ENCODE measurements around the gene EPB41L5. TPM values are rescaled to one million over a fixed set of nuclear protein-coding genes. Genes with fewer than 3 reads are reported as not detected.
"Not testable (repeated sequence)": the region's sequence is repeated elsewhere in the genome, so short reads cannot be mapped to it uniquely, and the experiment has no call there.

Gene EPB41L5
- polyA plus RNA-seq, 4 donors, result 10.6 to 34.6 (median 12.6) TPM

- no peak for DNase-seq
- no peaks in the 10 kb centered on the region for H3K4me1 ChIP-seq (ENCODE audit: control insufficient read depth in 3 of 3, insufficient read depth in 2 of 3, low read depth in 1 of 3, low read length in 2 of 3)
- H3K36me3 ChIP-seq (ENCODE audit: control insufficient read depth in 3 of 3, insufficient read depth in 2 of 3, low read depth in 1 of 3, low read length in 3 of 3), result peaks cover 0 to 13% (median 0%) of the 10 kb centered on the region in 3 donors
- peaks cover 0 to 19% of the 10 kb centered on the region in 2 donors for H3K9me3 ChIP-seq (ENCODE audit: control insufficient read depth in 2 of 2, insufficient read depth in 1 of 2, low read depth in 1 of 2, low read length in 1 of 2)
- no peaks in the 10 kb centered on the region for H3K27me3 ChIP-seq (ENCODE audit: control insufficient read depth in 3 of 3, insufficient read depth in 3 of 3, low read length in 3 of 3)
- H3K4me3 ChIP-seq (ENCODE audit: low read depth in 1 of 3, low read length in 3 of 3), result no peak overlapping the region
- no peak for FAIRE-seq
- WGBS, 3 donors, result 95 to 100% (median 100%) methylated on average over 1 of the region's 1 CpG
- H3K27ac ChIP-seq (ENCODE audit: low read depth in 1 of 3, low read length in 2 of 3), result no peak overlapping the region
These were observed 135.4 kb downstream of the EPB41L5 start for GRCh38 chr2:120148229-120148628.

- FAIRE-seq, result no peak
- WGBS, 3 donors, result 94 to 96% (median 96%) methylated on average over 3 of the region's 3 CpGs
- DNase-seq, result no peak
- Histone ChIP-seq H3K4me1 (ENCODE audit: control insufficient read depth in 3 of 3, insufficient read depth in 2 of 3, low read depth in 1 of 3, low read length in 2 of 3) (no peaks in the 10 kb centered on the region), H3K36me3 (ENCODE audit: control insufficient read depth in 3 of 3, insufficient read depth in 2 of 3, low read depth in 1 of 3, low read length in 3 of 3) (peaks cover 0 to 13% (median 0%) of the 10 kb centered on the region in 3 donors), H3K4me3 (ENCODE audit: low read depth in 1 of 3, low read length in 3 of 3) (no peak overlapping the region), H3K27me3 (ENCODE audit: control insufficient read depth in 3 of 3, insufficient read depth in 3 of 3, low read length in 3 of 3) (no peaks in the 10 kb centered on the region), H3K9me3 (ENCODE audit: control insufficient read depth in 2 of 2, insufficient read depth in 1 of 2, low read depth in 1 of 2, low read length in 1 of 2) (peaks cover 0 to 19% of the 10 kb centered on the region in 2 donors), H3K27ac (ENCODE audit: low read depth in 1 of 3, low read length in 2 of 3) (no peak overlapping the region)
These were observed 135.8 kb downstream of the EPB41L5 start for GRCh38 chr2:120148669-120149068.

GRCh38 chr2:120149406-120149805, 136.5 kb downstream of the EPB41L5 start:
- Histone ChIP-seq H3K4me1 (ENCODE audit: control insufficient read depth in 3 of 3, insufficient read depth in 2 of 3, low read depth in 1 of 3, low read length in 2 of 3) (no peaks in the 10 kb centered on the region), H3K9me3 (ENCODE audit: control insufficient read depth in 2 of 2, insufficient read depth in 1 of 2, low read depth in 1 of 2, low read length in 1 of 2) (peaks cover 0 to 23% of the 10 kb centered on the region in 2 donors), H3K36me3 (ENCODE audit: control insufficient read depth in 3 of 3, insufficient read depth in 2 of 3, low read depth in 1 of 3, low read length in 3 of 3) (peaks cover 0 to 17% (median 0%) of the 10 kb centered on the region in 3 donors), H3K4me3 (ENCODE audit: low read depth in 1 of 3, low read length in 3 of 3) (no peak overlapping the region), H3K27me3 (ENCODE audit: control insufficient read depth in 3 of 3, insufficient read depth in 3 of 3, low read length in 3 of 3) (no peaks in the 10 kb centered on the region), H3K27ac (ENCODE audit: low read depth in 1 of 3, low read length in 2 of 3) (no peak overlapping the region)
- DNase-seq (no peak), FAIRE-seq (no peak)
- 94 to 98% (median 98%) methylated on average over 2 of the region's 2 CpGs for WGBS, 3 donors

GRCh38 chr2:120150040-120150482, 137.2 kb downstream of the EPB41L5 start:
- 93 to 95% (median 95%) methylated on average over 4 of the region's 4 CpGs for WGBS, 3 donors
- no peak for FAIRE-seq
- peaks cover 0 to 18% (median 0%) of the 10 kb centered on the region in 3 donors for H3K36me3 ChIP-seq (ENCODE audit: control insufficient read depth in 3 of 3, insufficient read depth in 2 of 3, low read depth in 1 of 3, low read length in 3 of 3)

GRCh38 chr2:120155308-120155707, 142.4 kb downstream of the EPB41L5 start:
- H3K4me3 ChIP-seq (ENCODE audit: low read depth in 1 of 3, low read length in 3 of 3), result no peak overlapping the region
- no peak for DNase-seq
- H3K4me1 ChIP-seq (ENCODE audit: control insufficient read depth in 3 of 3, insufficient read depth in 2 of 3, low read depth in 1 of 3, low read length in 2 of 3), result no peaks in the 10 kb centered on the region
- peaks cover 0 to 31% of the 10 kb centered on the region in 2 donors for H3K9me3 ChIP-seq (ENCODE audit: control insufficient read depth in 2 of 2, insufficient read depth in 1 of 2, low read depth in 1 of 2, low read length in 1 of 2)
- 89 to 95% (median 93%) methylated on average over 3 of the region's 3 CpGs for WGBS, 3 donors
- peaks cover 0 to 21% (median 5%) of the 10 kb centered on the region in 3 donors for H3K36me3 ChIP-seq (ENCODE audit: control insufficient read depth in 3 of 3, insufficient read depth in 2 of 3, low read depth in 1 of 3, low read length in 3 of 3)
- H3K27me3 ChIP-seq (ENCODE audit: control insufficient read depth in 3 of 3, insufficient read depth in 3 of 3, low read length in 3 of 3), result no peaks in the 10 kb centered on the region
- no peak for FAIRE-seq
- no peak overlapping the region for H3K27ac ChIP-seq (ENCODE audit: low read depth in 1 of 3, low read length in 2 of 3)

More at GRCh38 chr2:120150040-120150482, 137.2 kb downstream of the EPB41L5 start:
- no peaks in the 10 kb centered on the region for H3K27me3 ChIP-seq (ENCODE audit: control insufficient read depth in 3 of 3, insufficient read depth in 3 of 3, low read length in 3 of 3)
- peaks cover 0 to 28% of the 10 kb centered on the region in 2 donors for H3K9me3 ChIP-seq (ENCODE audit: control insufficient read depth in 2 of 2, insufficient read depth in 1 of 2, low read depth in 1 of 2, low read length in 1 of 2)
- H3K27ac ChIP-seq (ENCODE audit: low read depth in 1 of 3, low read length in 2 of 3), result no peak overlapping the region
- H3K4me3 ChIP-seq (ENCODE audit: low read depth in 1 of 3, low read length in 3 of 3), result no peak overlapping the region
- no peaks in the 10 kb centered on the region for H3K4me1 ChIP-seq (ENCODE audit: control insufficient read depth in 3 of 3, insufficient read depth in 2 of 3, low read depth in 1 of 3, low read length in 2 of 3)
- no peak for DNase-seq

GRCh38 chr2:120158658-120159057, 145.8 kb downstream of the EPB41L5 start:
- not testable (repeated sequence) for DNase-seq; H3K4me3 ChIP-seq (ENCODE audit: low read depth in 1 of 3, low read length in 3 of 3); H3K4me1 ChIP-seq (ENCODE audit: control insufficient read depth in 3 of 3, insufficient read depth in 2 of 3, low read depth in 1 of 3, low read length in 2 of 3); H3K27ac ChIP-seq (ENCODE audit: low read depth in 1 of 3, low read length in 2 of 3); H3K27me3 ChIP-seq (ENCODE audit: control insufficient read depth in 3 of 3, insufficient read depth in 3 of 3, low read length in 3 of 3); FAIRE-seq
- H3K36me3 ChIP-seq (ENCODE audit: control insufficient read depth in 3 of 3, insufficient read depth in 2 of 3, low read depth in 1 of 3, low read length in 3 of 3), result peaks cover 0 to 24% (median 5%) of the 10 kb centered on the region in 3 donors
- 83 to 88% (median 84%) methylated on average over 2 of the region's 2 CpGs for WGBS, 3 donors
- H3K9me3 ChIP-seq (ENCODE audit: control insufficient read depth in 2 of 2, insufficient read depth in 1 of 2, low read depth in 1 of 2, low read length in 1 of 2), result peaks cover 0 to 20% of the 10 kb centered on the region in 2 donors

- H3K27ac ChIP-seq (ENCODE audit: low read depth in 1 of 3, low read length in 2 of 3), result no peak overlapping the region
- peaks cover 0 to 4% of the 10 kb centered on the region in 2 donors for H3K9me3 ChIP-seq (ENCODE audit: control insufficient read depth in 2 of 2, insufficient read depth in 1 of 2, low read depth in 1 of 2, low read length in 1 of 2)
- H3K4me3 ChIP-seq (ENCODE audit: low read depth in 1 of 3, low read length in 3 of 3), result no peak overlapping the region
- H3K36me3 ChIP-seq (ENCODE audit: control insufficient read depth in 3 of 3, insufficient read depth in 2 of 3, low read depth in 1 of 3, low read length in 3 of 3), result peaks cover 0 to 13% (median 2%) of the 10 kb centered on the region in 3 donors
- H3K4me1 ChIP-seq (ENCODE audit: control insufficient read depth in 3 of 3, insufficient read depth in 2 of 3, low read depth in 1 of 3, low read length in 2 of 3), result no peaks in the 10 kb centered on the region
- FAIRE-seq, result no peak
- H3K27me3 ChIP-seq (ENCODE audit: control insufficient read depth in 3 of 3, insufficient read depth in 3 of 3, low read length in 3 of 3), result no peaks in the 10 kb centered on the region
- no peak for DNase-seq
These were observed 148.3 kb downstream of the EPB41L5 start for GRCh38 chr2:120161190-120161589.

GRCh38 chr2:120162716-120163115, 149.8 kb downstream of the EPB41L5 start:
- FAIRE-seq, result no peak
- Histone ChIP-seq H3K4me1 (ENCODE audit: control insufficient read depth in 3 of 3, insufficient read depth in 2 of 3, low read depth in 1 of 3, low read length in 2 of 3) (no peaks in the 10 kb centered on the region), H3K36me3 (ENCODE audit: control insufficient read depth in 3 of 3, insufficient read depth in 2 of 3, low read depth in 1 of 3, low read length in 3 of 3) (peaks cover 0 to 7% (median under 1%) of the 10 kb centered on the region in 3 donors), H3K27me3 (ENCODE audit: control insufficient read depth in 3 of 3, insufficient read depth in 3 of 3, low read length in 3 of 3) (no peaks in the 10 kb centered on the region), H3K27ac (ENCODE audit: low read depth in 1 of 3, low read length in 2 of 3) (no peak overlapping the region), H3K4me3 (ENCODE audit: low read depth in 1 of 3, low read length in 3 of 3) (no peak overlapping the region), H3K9me3 (ENCODE audit: control insufficient read depth in 2 of 2, insufficient read depth in 1 of 2, low read depth in 1 of 2, low read length in 1 of 2) (no peaks in the 10 kb centered on the region)
- 92 to 93% (median 92%) methylated on average over 5 of the region's 5 CpGs for WGBS, 3 donors
- no peak for DNase-seq

- Histone ChIP-seq H3K4me3 (ENCODE audit: low read depth in 1 of 3, low read length in 3 of 3) (no peak overlapping the region), H3K27me3 (ENCODE audit: control insufficient read depth in 3 of 3, insufficient read depth in 3 of 3, low read length in 3 of 3) (no peaks in the 10 kb centered on the region), H3K9me3 (ENCODE audit: control insufficient read depth in 2 of 2, insufficient read depth in 1 of 2, low read depth in 1 of 2, low read length in 1 of 2) (no peaks in the 10 kb centered on the region), H3K36me3 (ENCODE audit: control insufficient read depth in 3 of 3, insufficient read depth in 2 of 3, low read depth in 1 of 3, low read length in 3 of 3) (peaks cover 0 to 4% (median 4%) of the 10 kb centered on the region in 3 donors), H3K4me1 (ENCODE audit: control insufficient read depth in 3 of 3, insufficient read depth in 2 of 3, low read depth in 1 of 3, low read length in 2 of 3) (no peaks in the 10 kb centered on the region), H3K27ac (ENCODE audit: low read depth in 1 of 3, low read length in 2 of 3) (no peak overlapping the region)
- 96 to 100% (median 97%) methylated on average over 2 of the region's 2 CpGs for WGBS, 3 donors
- DNase-seq, result no peak
- no peak for FAIRE-seq
These were observed 154.4 kb downstream of the EPB41L5 start for GRCh38 chr2:120167272-120167671.
